RWPE2 (cell line): ENCODE measurements around the gene MACROD2.

Experiments
- ATAC-seq: fragments of 200-7000 bp; cut with Tn5 transposase; 3 replicates; pipeline ENCODE4 v1.9.1; 2021; ENCODE audit warnings: low read depth
- DNase-seq: peaks from one replicate; pipeline ENCODE4 v3.0.0-alpha.2; 2020; ENCODE audit warnings: low spot score
- H3K27ac ChIP-seq: fragments of 450-650 bp; 2 replicates; pipeline ENCODE4 v1.5.1; 2017; ENCODE audit warnings: mild to moderate bottlenecking; ENCODE audit not compliant: poor library complexity, severe bottlenecking
- H3K27me3 ChIP-seq: fragments of 250-450 bp; sonication (Bioruptor Pico); 2 replicates; pipeline ENCODE4 v1.5.1; 2021; ENCODE audit warnings: mild to moderate bottlenecking, moderate library complexity; ENCODE audit not compliant: insufficient read depth, poor library complexity, severe bottlenecking
- H3K36me3 ChIP-seq: fragments of 250-450 bp; sonication (Bioruptor Pico); 2 replicates; pipeline ENCODE4 v1.5.1; 2020; ENCODE audit warnings: low read depth, mild to moderate bottlenecking, moderate library complexity
- H3K4me1 ChIP-seq: fragments of 250-450 bp; sonication (Bioruptor Pico); 2 replicates; pipeline ENCODE4 v1.5.1; 2021; ENCODE audit warnings: mild to moderate bottlenecking, moderate library complexity; ENCODE audit not compliant: insufficient read depth, poor library complexity, severe bottlenecking
- H3K4me3 ChIP-seq: fragments of 250-450 bp; sonication (Bioruptor Pico); 2 replicates; pipeline ENCODE4 v1.5.1; 2021; ENCODE audit warnings: mild to moderate bottlenecking, moderate library complexity; ENCODE audit not compliant: severe bottlenecking
- H3K9me3 ChIP-seq: fragments of 250-450 bp; sonication (Bioruptor Pico); 2 replicates; pipeline ENCODE4 v1.5.1; 2021; ENCODE audit warnings: mild to moderate bottlenecking, moderate library complexity; ENCODE audit not compliant: severe bottlenecking
- TF ChIP-seq, protein P1 (sequence below): fragments of 450-650 bp; IDR thresholded peaks from one replicate; pipeline ENCODE4 v1.5.1; 2017; ENCODE audit warnings: mild to moderate bottlenecking, moderate library complexity; ENCODE audit not compliant: poor library complexity, severe bottlenecking

The MACROD2 gene

GRCh38 chr20:14344746-14345145, 349.4 kb downstream of the MACROD2 start:
- Histone ChIP-seq H3K4me1 (no peaks in the 10 kb centered on the region), H3K27ac (no peak overlapping the region), H3K4me3 (no peak overlapping the region), H3K9me3 (no peaks in the 10 kb centered on the region), H3K36me3 (no peaks in the 10 kb centered on the region), H3K27me3 (no peaks in the 10 kb centered on the region)
- no peak for DNase-seq
- ATAC-seq = no peak
- TF ChIP-seq, protein P1, sequence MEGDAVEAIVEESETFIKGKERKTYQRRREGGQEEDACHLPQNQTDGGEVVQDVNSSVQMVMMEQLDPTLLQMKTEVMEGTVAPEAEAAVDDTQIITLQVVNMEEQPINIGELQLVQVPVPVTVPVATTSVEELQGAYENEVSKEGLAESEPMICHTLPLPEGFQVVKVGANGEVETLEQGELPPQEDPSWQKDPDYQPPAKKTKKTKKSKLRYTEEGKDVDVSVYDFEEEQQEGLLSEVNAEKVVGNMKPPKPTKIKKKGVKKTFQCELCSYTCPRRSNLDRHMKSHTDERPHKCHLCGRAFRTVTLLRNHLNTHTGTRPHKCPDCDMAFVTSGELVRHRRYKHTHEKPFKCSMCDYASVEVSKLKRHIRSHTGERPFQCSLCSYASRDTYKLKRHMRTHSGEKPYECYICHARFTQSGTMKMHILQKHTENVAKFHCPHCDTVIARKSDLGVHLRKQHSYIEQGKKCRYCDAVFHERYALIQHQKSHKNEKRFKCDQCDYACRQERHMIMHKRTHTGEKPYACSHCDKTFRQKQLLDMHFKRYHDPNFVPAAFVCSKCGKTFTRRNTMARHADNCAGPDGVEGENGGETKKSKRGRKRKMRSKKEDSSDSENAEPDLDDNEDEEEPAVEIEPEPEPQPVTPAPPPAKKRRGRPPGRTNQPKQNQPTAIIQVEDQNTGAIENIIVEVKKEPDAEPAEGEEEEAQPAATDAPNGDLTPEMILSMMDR = no peak

- Histone ChIP-seq H3K36me3 (no peaks in the 10 kb centered on the region), H3K27ac (no peak overlapping the region), H3K27me3 (no peaks in the 10 kb centered on the region), H3K9me3 (no peaks in the 10 kb centered on the region), H3K4me3 (no peak overlapping the region), H3K4me1 (no peaks in the 10 kb centered on the region)
- no peak for ATAC-seq
- TF ChIP-seq, protein P1 = no peak
- no peak for DNase-seq
Observed at GRCh38 chr20:14355791-14356190, 360.5 kb downstream of the MACROD2 start.

- no peak for DNase-seq
Observed at GRCh38 chr20:14360416-14360815, 365.1 kb downstream of the MACROD2 start.

GRCh38 chr20:14361509-14362345, 366.4 kb downstream of the MACROD2 start:
- H3K36me3 ChIP-seq = no peaks in the 10 kb centered on the region
- ATAC-seq (no peak), DNase-seq (no peak)
- H3K4me3 ChIP-seq = no peak overlapping the region
- H3K27me3 ChIP-seq = no peaks in the 10 kb centered on the region
- H3K9me3 ChIP-seq = no peaks in the 10 kb centered on the region
- no peak overlapping the region for H3K27ac ChIP-seq
- no peaks in the 10 kb centered on the region for H3K4me1 ChIP-seq
- TF ChIP-seq, protein P1 = no peak

More at GRCh38 chr20:14360416-14360815, 365.1 kb downstream of the MACROD2 start:
- Histone ChIP-seq H3K27ac (no peak overlapping the region), H3K4me1 (no peaks in the 10 kb centered on the region), H3K27me3 (no peaks in the 10 kb centered on the region), H3K4me3 (no peak overlapping the region), H3K9me3 (no peaks in the 10 kb centered on the region), H3K36me3 (no peaks in the 10 kb centered on the region)
- TF ChIP-seq, protein P1 = no peak
- ATAC-seq = peak; percentile 72; the same call in 2 of the 3 replicates

DNA sequence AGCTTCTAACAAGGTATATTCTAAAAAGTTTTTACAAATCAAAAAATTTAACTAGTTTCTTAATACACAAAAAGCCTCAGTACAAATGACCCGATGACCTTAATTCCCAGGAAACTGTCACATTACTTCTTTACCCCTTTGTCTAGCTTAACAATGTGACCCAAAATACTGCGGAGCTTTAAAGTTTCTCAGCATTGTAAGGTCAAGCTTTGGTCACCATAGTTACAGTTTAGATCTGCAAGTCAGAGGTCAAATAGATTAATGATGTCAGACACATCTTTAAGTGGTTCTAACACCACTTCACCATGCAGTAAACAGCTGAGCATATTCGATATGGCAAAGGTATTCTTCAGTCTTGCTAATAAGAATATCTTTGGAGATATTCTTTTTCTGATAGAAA, 378.9 kb downstream of the MACROD2 start:
- no peak overlapping the region for H3K4me3 ChIP-seq
- no peak overlapping the region for H3K27ac ChIP-seq
- ATAC-seq = no peak
- H3K9me3 ChIP-seq = no peaks in the 10 kb centered on the region
- H3K27me3 ChIP-seq = no peaks in the 10 kb centered on the region
- H3K4me1 ChIP-seq = no peaks in the 10 kb centered on the region
- H3K36me3 ChIP-seq = no peaks in the 10 kb centered on the region
- no peak for DNase-seq
- TF ChIP-seq, protein P1 = no peak
